IMR-90 (cell line): ENCODE results near the gene CECR2. TPM values are rescaled to one million over a fixed set of nuclear protein-coding genes. Genes with fewer than 3 reads are reported as not detected.

Experiments used
- ATAC-seq: fragments of 200-7000 bp; cut with Tn5 transposase; 2 replicates; pipeline ENCODE4 v1.9.1; 2020; ENCODE audit warnings: low read depth, mild to moderate bottlenecking, moderate library complexity
- BruUV-seq: library from RNA; stranded (reverse); fragments of 400-500 nt; replicated peaks from 2 replicates; lab custom pipeline; 2021; lab: Mats Ljungman, UMichigan
- CTCF ChIA-PET: fragments of 300-600 bp; formaldehyde crosslinking; extraction: SDS; loops from one replicate; lab custom pipeline; 2021; ENCODE audit warnings: antibody characterized with exemption; lab: Yijun Ruan, JAX
- POLR2A ChIA-PET: fragments of 300-600 bp; sonication (Branson Sonifier 250); formaldehyde crosslinking; loops from one replicate; lab custom pipeline; 2022; ENCODE audit warnings: antibody characterized with exemption; ENCODE audit not compliant: unreplicated experiment; lab: Charles Lee
- DNase-seq: peaks from one replicate; pipeline ENCODE4 v3.0.0; 2013
- H2AFZ ChIP-seq: replicated peaks from 2 replicates; pipeline ENCODE3; 2013; ENCODE audit warnings: low read length, mild to moderate bottlenecking; ENCODE audit not compliant: poor library complexity
- H2AK5ac ChIP-seq: 2 replicates; pipeline ENCODE4 v1.6.1; 2013; ENCODE audit warnings: low read depth, low read length, inconsistent platforms
- H2AK9ac ChIP-seq: replicated peaks from 2 replicates; pipeline ENCODE3; 2013; ENCODE audit warnings: mild to moderate bottlenecking, low read depth, low read length, moderate library complexity; ENCODE audit not compliant: poor library complexity
- H2BK120ac ChIP-seq: 2 replicates; pipeline ENCODE4 v1.6.1; 2013; ENCODE audit warnings: low read depth, low read length, inconsistent platforms
- H2BK15ac ChIP-seq: 3 replicates; pipeline ENCODE4 v1.6.1; 2013; ENCODE audit warnings: low read depth, low read length, inconsistent platforms
- H2BK20ac ChIP-seq: 2 replicates; pipeline ENCODE4 v1.6.1; 2013; ENCODE audit warnings: low read depth, mild to moderate bottlenecking, inconsistent platforms, low read length, moderate library complexity
- H2BK5ac ChIP-seq: 2 replicates; pipeline ENCODE4 v1.6.1; 2013; ENCODE audit warnings: mild to moderate bottlenecking, low read depth, low read length, inconsistent platforms; ENCODE audit not compliant: poor library complexity, severe bottlenecking
- H3K14ac ChIP-seq: replicated peaks from 2 replicates; pipeline ENCODE4 v1.6.1; 2013; ENCODE audit warnings: low read depth, low read length, inconsistent platforms
- H3K18ac ChIP-seq: 2 replicates; pipeline ENCODE4 v1.6.1; 2013; ENCODE audit warnings: low read depth, low read length, control low read depth
- H3K23ac ChIP-seq: 2 replicates; pipeline ENCODE4 v1.6.1; 2013; ENCODE audit warnings: low read depth, low read length, inconsistent platforms
- H3K27ac ChIP-seq: 2 replicates; pipeline ENCODE4 v1.5.1; 2013; ENCODE audit warnings: mild to moderate bottlenecking, control low read depth, low read length; ENCODE audit not compliant: insufficient read depth
- H3K27me3 ChIP-seq: 2 replicates; pipeline ENCODE4 v1.6.1; 2013; ENCODE audit warnings: low read length; ENCODE audit not compliant: control insufficient read depth, insufficient read depth
- H3K36me3 ChIP-seq: 2 replicates; pipeline ENCODE4 v1.6.1; 2013; ENCODE audit warnings: low read length, mixed read lengths; ENCODE audit not compliant: control insufficient read depth, insufficient read depth
- H3K4ac ChIP-seq: 2 replicates; pipeline ENCODE4 v1.6.1; 2013; ENCODE audit warnings: low read depth, low read length, inconsistent platforms
- H3K4me1 ChIP-seq: 2 replicates; pipeline ENCODE4 v1.6.1; 2013; ENCODE audit warnings: low read length, mixed read lengths; ENCODE audit not compliant: control insufficient read depth, insufficient read depth
- H3K4me2 ChIP-seq: 2 replicates; pipeline ENCODE4 v1.6.1; 2013; ENCODE audit warnings: low read depth, mild to moderate bottlenecking, control low read depth, low read length, moderate library complexity
- H3K4me3 ChIP-seq: 2 replicates; pipeline ENCODE4 v1.5.1; 2013; ENCODE audit warnings: low read depth, mild to moderate bottlenecking, control low read depth, low read length, moderate library complexity; ENCODE audit not compliant: insufficient read depth
- H3K56ac ChIP-seq: 2 replicates; pipeline ENCODE4 v1.6.1; 2013; ENCODE audit warnings: low read length, inconsistent platforms; ENCODE audit not compliant: insufficient read depth; ENCODE audit errors: extremely low read depth
- H3K79me1 ChIP-seq, 2 experiments: 2 replicates each; pipeline ENCODE4 v1.6.1; 2013; ENCODE audit warnings: low read length in 2 of 2, inconsistent platforms in 1 of 2, low read depth in 1 of 2
- H3K9ac ChIP-seq: 2 replicates; pipeline ENCODE4 v1.6.1; 2013; ENCODE audit warnings: low read depth, low read length, control low read depth
- H3K9me1 ChIP-seq: 2 replicates; pipeline ENCODE4 v1.6.1; 2013; ENCODE audit warnings: low read length, inconsistent platforms; ENCODE audit not compliant: insufficient read depth
- H3K9me3 ChIP-seq: 2 replicates; pipeline ENCODE4 v1.6.1; 2013; ENCODE audit warnings: low read length; ENCODE audit not compliant: control insufficient read depth, insufficient read depth
- H4K20me1 ChIP-seq: 2 replicates; pipeline ENCODE4 v1.6.1; 2013; ENCODE audit warnings: low read length, inconsistent platforms; ENCODE audit not compliant: insufficient read depth
- H4K5ac ChIP-seq: 2 replicates; pipeline ENCODE4 v1.6.1; 2013; ENCODE audit warnings: mild to moderate bottlenecking, low read depth, low read length, control low read depth
- H4K8ac ChIP-seq, 2 experiments: 2 replicates each; pipeline ENCODE4 v1.6.1; 2013; ENCODE audit warnings: low read depth in 2 of 2, low read length in 2 of 2, control low read depth in 1 of 2, inconsistent platforms in 1 of 2
- H4K91ac ChIP-seq: 2 replicates; pipeline ENCODE4 v1.6.1; 2013; ENCODE audit warnings: low read depth, low read length, inconsistent platforms; ENCODE audit not compliant: insufficient read depth
- ELK1 ChIP-seq: fragments of 150-350 bp; IDR thresholded peaks from 2 replicates; pipeline ENCODE4 v1.6.1; 2016; ENCODE audit warnings: low read depth, mild to moderate bottlenecking, low read length, moderate library complexity, borderline replicate concordance
- WGBS, 2 experiments: methylation state at CpG; one replicate each; pipeline versions ENCODE4 v1.1.5 to v1.1.7; 2013; ENCODE audit warnings: missing lambda C conversion rate in 2 of 2; ENCODE audit not compliant: insufficient read length in 1 of 2; ENCODE audit errors: extremely low coverage in 2 of 2; 5-methylcytosine and 5-hydroxymethylcytosine counted together
- dilution Hi-C: fragments of 300-500 bp; cut with HindIII; formaldehyde crosslinking; loops from one replicate; pipeline ENCODE4 v1.14.3; 2018; ENCODE audit warnings: low sequenced_read_pairs; ENCODE audit not compliant: unreplicated experiment
- in situ Hi-C: fragments of 300-500 bp; cut with MboI; formaldehyde crosslinking; loops from 3 replicates; pipeline ENCODE4 v1.14.3; 2019; ENCODE audit warnings: low sequenced_read_pairs, inconsistent platforms, mixed read lengths
- intact Hi-C: fragments of 100-400 bp; cut with micrococcal nuclease; formaldehyde crosslinking; loops from 2 replicates; pipeline ENCODE4 v1.10.0; 2022
- polyA plus RNA-seq, 3 experiments: library from polyadenylated mRNA; depleted of rRNA; stranded (reverse); fragments of >200 nt; gene quantifications; 2 replicates each; pipeline ENCODE4 v1.2.3, GENCODE V29; 2012; ENCODE audit warnings: low replicate concordance in 1 of 3
- total RNA-seq: library from RNA; depleted of rRNA; stranded (reverse); fragments of >200 nt; gene quantifications from 2 replicates; pipeline ENCODE4 v1.2.3, GENCODE V29; 2012

Gene CECR2
- total and polyA plus RNA-seq, 2 of the 4 experiments (the other 2 are of a cell fraction): under 0.01 TPM; not detected in 1

DNA sequence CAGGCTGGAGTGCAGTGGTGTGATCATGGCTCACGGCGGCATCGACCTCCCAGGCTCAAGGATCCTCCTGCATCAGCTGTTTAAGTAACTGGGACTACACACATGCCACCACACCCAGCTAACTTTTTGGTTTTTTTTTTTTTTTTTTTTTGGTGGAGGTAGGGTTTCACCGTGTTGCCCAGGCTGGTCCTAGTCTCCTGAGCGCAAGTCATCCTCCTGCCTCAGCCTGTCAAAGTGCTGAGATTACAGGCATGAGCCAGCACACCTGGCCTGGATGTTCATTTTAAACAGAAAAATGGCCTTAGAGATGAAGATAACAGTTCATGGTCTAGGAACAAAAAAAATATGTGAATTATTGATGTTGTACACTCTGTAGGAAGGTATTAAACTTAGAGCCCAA, 180.4 kb downstream of the CECR2 start:
- no peak overlapping the region for H2BK5ac ChIP-seq
- no peak overlapping the region for H2AFZ ChIP-seq
- H3K18ac ChIP-seq: no peak overlapping the region
- no peaks in the 10 kb centered on the region for H3K4me1 ChIP-seq
- H3K23ac ChIP-seq: no peak overlapping the region
- 93% methylated on average over 2 of the region's 5 CpGs; no CpG with 5 or more reads in 1 of the 2 experiments for WGBS, 2 experiments
- H2BK15ac ChIP-seq: no peak overlapping the region
- no peak overlapping the region for H3K4me3 ChIP-seq
- in situ Hi-C loops (loop anchor here (25.0 kb wide), 1 partner anchor 513 kb away; no protein-coding TSS in a partner anchor), intact Hi-C loops (loop anchor here (10.0 kb wide), 2 partner anchors 235 to 525 kb away; partner anchors contain the start of gene PEX26), dilution Hi-C loops (no loop called here)
- H2AK9ac ChIP-seq: no peak overlapping the region
- no peak overlapping the region for H4K5ac ChIP-seq
- H3K9me3 ChIP-seq: no peaks in the 10 kb centered on the region
- no peak overlapping the region for H2AK5ac ChIP-seq
- H4K91ac ChIP-seq: no peak overlapping the region
- no peaks in the 10 kb centered on the region for H3K36me3 ChIP-seq
- H2BK120ac ChIP-seq: no peak overlapping the region
- no peak overlapping the region for H3K56ac ChIP-seq
- no peak overlapping the region for H3K14ac ChIP-seq
- H3K9ac ChIP-seq: no peak overlapping the region
- no peaks in the 10 kb centered on the region for H3K79me1 ChIP-seq
- no peaks in the 10 kb centered on the region for H4K20me1 ChIP-seq
- no peaks in the 10 kb centered on the region for H3K9me1 ChIP-seq
- H3K4ac ChIP-seq: no peak overlapping the region
- no peak overlapping the region for H2BK20ac ChIP-seq
- DNase-seq: no peak
- peaks cover 8% of the 10 kb centered on the region for H3K27me3 ChIP-seq
- ATAC-seq: no peak
- ChIA-PET POLR2A (no interaction called here), CTCF (no interaction called here)
- BruUV-seq: no TSS peak
- H3K27ac ChIP-seq: no peak overlapping the region
- H3K4me2 ChIP-seq: no peak overlapping the region
- H4K8ac ChIP-seq: no peak overlapping the region
- no peak for TF ChIP-seq ELK1
